ENCODE results near the gene TOMM40L.
"Not testable (repeated sequence)": the region's sequence is repeated elsewhere in the genome, so short reads cannot be mapped to it uniquely, and the experiment has no call there.

The TOMM40L gene

DNA sequence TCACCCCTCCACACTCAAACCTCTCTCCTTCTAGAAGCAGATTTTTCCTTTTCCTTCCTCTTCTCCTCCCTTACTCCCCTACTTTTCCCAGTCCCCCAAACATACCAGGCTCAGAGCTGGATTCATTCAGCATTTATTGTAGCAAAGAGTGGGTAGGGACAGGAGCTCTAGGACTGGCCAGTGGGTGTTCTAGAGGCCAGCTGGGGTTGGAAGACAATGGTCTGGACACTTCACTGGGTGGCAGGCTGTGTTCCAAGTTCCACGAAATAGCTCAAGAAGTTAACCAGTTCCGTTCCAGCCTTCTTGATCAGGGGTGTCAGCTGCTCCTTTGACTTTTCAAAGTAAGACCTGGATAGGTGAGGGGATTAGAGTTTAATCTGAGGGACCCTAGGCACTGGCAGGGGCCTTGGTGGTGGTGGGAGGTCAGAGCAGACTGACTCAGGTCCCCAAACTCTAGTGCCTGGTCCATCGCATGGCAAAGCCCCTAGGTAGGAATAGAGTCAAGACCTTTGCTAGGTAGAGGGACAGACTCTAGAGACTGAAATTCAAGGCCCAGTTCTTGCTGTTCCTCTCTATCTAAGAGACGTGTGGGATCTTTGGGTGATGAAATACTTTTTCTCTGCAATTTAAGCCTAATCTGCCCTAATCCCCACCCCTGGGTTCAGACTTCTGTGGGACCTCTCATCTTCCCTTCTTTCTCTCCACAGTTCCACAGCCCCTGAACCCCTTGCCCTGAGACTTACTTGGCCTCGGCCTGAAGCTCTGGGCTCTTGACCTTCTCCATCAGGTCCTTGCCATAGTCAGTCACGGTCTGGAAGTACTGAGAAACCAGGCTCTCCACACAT, 3.5 kb upstream of the TOMM40L start:
- DNase-seq (ENCODE audit: low read depth) = no peak

DNA sequence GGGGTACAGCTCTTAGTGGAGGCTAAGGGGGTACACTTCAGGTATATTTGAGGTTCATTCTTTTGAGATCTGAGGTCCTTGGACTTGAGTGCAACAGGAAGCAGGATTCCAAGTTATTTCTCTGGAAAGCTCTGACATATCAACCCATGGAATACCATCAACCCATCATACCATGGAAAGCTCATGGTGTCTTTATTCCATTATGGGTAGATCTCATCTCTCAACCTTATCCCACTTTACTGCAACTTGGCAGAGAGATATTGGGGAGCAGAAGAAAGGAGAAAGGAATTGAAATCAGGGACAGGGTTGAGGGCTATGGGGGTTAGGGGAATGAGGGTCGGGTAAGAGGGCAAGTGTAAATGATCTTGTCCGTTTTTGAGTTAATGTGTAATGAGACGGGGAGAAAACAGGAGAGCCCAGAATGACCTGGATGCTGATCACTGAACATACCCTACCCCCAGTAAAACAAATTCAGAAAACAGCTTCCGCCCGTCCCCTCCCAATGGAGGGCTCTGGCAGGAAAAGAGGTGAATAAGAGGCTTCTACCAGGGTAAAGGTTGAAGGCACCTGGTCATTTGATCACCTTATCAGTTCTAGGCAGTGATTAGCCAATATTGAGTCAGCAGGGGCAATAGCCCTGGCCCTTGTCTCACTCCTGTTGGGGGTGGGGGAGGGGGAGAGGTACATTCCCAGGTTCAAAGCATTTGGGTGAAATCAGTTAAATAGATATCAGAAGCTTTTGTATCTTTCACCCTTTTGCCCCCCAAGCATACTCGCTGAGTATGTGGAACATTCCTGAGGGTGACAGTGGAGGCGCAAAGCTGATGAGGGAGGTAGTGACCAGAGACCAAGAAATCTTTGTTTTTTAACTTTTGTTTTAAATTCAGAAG, 1.8 kb upstream of the TOMM40L start:
- DNase-seq (ENCODE audit: low read depth) = no peak

DNA sequence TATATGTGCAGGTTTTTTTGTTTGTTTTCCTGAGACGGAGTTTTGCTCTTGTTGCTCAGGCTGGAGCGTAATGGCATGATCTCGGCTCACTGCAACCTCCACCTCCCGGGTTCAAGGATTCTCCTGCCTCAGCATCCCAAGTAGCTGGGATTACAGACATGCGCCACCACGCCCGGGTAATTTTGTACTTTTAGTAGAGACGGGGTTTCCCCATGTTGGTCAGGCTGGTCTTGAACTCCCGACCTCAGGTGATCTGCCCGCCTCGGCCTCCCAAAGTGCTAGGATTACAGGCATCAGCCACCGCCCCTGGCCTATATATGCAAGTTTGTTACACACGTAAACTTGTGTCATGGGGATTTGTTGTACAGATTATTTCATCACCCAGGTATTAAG, 1.2 kb upstream of the TOMM40L start:
- not testable (repeated sequence) for DNase-seq (ENCODE audit: low read depth)

DNA sequence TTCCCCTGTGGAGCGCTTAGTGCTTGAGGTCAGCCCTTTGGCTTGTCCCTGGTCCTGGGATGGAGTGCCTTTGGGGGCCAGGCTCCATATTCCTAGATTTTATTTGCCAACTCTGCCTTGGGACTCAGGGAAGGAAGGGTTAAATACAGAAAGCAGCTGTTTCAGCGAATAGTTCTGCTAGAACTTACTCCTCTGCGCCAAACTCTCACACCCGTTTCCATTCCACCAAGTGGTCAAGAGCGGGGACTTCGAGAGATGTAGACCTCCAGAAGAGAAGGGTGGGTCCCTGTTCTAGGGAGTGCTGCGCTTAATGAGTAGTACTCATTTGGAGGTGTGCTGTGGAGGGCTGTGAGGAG, 704 bp upstream of the TOMM40L start:
- DNase-seq (ENCODE audit: low read depth) = no peak

DNA sequence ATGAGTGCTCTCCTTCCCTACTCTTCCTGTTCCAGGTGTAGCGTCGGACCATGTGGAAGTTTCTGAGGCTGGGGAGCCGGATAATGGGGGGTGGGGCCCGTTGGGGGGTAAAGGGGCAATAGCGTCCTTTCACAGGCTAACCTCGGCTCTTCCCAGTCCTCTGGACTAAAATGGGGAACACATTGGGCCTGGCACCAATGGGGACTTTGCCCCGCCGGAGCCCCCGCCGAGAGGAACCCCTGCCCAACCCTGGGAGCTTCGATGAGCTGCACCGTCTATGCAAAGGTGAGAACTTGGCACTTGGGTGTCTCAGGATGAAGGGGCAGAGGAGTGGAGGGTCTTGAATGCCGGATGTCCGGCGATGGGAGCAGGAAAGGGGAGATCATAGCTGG, 456 bp downstream of the TOMM40L start:
- DNase-seq (ENCODE audit: low read depth) = no peak

DNA sequence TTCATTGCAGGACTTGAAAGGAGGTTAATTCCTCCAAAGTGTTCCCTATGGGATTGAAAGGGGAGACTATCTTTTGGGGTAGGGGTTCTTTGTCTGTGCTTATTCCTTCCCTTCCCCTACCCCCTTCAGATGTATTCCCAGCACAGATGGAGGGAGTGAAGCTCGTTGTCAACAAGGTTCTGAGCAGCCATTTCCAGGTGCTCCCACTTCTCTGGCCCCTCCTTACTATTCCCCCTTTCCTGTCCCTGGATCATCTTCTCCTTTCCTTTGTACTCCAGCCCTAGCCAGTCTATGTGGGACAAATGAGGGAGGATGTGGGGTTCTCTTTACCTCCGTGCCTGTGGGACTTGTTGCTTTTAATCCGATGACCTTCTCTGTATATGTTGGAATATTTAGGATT, 899 bp downstream of the TOMM40L start:
- no peak for DNase-seq (ENCODE audit: low read depth)

DNA sequence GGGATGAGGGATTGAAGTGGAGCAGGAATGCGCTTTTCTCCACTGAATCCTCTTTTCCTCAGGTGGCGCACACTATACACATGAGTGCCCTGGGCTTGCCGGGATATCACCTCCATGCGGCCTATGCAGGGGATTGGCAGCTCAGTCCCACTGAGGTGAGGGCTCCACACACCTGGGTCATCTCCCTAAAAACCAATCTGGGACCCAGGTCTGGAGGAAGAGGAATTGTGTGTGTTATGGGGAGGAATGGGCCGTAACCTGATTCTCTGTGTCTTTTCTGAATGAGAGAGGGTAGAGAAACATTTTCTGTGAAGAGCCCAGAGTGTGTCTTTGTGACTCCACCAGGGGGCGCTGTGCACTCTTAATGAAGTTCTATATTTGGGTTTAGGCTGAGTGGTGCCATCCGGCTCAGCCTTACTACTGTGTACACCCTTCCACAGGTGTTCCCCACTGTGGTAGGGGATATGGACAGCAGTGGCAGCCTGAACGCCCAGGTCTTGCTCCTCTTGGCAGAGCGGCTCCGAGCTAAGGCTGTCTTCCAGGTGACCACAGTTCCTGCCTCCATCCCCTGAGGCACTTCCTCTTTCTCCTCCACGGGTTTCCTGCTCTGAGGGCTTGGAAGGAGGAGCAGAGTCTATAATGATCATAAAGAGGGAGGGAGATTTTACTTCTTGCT, 1.5 kb downstream of the TOMM40L start:
- no peak for DNase-seq (ENCODE audit: low read depth)

DNA sequence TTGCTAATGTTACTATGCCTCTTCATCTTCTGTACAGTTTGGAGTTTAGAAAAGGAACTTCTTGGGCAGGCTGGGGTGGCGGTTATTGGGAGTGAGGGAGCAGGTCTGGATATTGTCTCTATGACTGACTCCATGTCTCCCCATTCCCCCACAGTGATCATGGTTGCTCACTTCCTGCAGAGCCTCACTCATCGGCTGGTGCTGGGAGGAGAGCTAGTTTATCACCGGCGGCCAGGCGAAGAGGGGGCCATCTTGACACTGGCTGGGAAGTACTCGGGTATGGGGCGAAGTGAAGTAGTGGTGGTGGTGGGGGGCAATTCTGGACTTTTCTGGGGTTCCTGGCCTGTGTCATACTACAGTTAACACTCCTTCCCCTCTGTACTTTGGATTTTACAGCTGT, 2.2 kb downstream of the TOMM40L start:
- no peak for DNase-seq (ENCODE audit: low read depth)

DNA sequence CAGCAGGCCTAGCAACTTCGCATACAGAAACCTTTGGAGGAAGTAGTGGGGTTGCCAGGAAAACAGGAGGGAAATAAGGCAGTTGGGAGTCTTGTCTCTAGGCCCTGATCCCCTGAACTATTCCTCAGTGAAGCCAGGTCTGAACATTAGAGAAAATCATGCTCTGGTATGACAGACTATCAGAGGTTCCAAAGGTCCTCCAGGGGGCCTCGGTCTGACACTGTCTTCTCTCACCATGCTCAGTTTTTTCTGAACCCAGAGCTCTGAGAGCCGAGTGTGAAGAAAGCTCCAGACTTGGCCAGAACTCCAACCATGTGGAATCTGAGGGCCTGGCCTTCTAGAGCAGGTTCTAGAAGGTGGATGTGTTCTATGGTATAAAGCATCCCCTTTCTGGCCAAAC, 4.0 kb downstream of the TOMM40L start:
- no peak for DNase-seq (ENCODE audit: low read depth)

DNA sequence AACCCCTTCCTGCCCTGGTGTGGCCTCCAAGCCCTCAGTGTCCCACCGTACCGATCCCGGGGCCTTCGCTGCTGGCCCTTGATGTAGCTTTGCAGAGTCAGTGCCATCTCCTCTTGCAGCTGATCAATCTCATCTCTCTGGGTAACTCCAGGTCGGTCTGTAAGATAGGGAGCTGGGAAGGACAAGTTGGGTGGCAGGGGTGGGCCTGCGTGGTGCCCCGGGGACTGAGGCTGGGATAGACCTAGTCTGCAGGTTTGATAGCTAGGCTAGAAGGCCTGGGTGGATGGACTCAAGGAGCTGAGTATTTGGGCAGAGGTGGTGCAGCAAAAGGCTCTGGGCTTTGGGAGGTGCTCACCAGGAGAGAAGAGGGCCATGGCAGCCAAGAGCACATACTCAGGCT, 4.9 kb downstream of the TOMM40L start:
- DNase-seq (ENCODE audit: low read depth) = no peak

DNA sequence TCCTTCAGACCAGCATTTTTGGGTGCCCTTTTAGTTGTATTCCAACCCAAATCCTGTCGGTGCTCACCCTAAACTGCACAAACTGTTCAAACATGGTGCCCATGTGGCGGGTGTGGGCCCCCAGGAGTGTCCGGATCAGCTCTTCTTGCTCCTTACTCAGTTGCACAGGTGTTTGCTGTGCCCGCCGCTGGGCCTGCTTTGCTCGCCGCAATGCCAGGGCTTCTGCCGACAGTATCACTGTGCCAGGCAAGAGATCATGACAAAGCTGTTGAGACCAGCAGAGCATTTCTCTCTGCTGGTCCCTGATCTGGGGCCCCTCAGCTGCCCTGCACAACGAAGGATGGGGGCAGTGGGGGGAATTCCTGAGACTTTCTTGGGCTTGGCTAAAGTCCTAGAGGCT, 7.2 kb downstream of the TOMM40L start:
- no peak for DNase-seq (ENCODE audit: low read depth)

DNA sequence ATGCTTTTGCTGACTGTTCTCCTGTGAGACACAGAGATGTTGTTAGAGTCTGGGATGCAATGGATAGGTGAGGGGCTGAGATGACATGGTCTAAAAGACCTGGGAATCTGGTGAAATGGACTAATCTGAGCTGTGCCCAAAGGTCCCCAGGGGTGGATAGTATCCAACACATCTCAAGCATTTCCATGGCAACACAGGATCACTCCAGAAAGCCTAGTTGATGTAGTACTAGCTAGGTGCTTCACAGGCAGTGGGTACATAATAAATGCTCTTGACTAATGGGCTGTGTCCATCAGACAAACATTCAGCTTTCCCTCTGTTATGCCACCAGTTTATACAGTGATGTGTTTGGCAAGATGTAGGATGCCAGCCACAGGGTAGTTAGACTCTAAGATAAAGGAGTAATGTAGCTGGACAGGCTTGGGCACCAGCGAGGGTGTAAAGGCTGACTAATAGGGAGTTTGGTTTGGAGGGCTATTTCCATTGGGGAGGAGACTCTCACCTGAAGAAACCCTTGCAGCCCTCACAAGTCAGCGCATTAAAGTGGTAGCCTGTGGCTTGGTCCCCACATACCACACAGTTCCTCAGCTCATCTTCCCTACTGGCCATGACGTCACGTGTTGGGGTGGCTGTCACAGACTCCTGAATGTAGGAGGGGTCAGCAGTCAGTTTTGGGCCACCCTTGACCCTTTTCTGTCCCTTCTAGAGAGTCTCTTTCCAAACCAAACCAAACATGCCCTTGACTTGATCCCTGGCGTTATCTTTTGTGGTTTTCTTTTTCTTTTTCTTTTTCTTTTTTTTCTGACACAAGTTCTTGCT, 10.3 kb downstream of the TOMM40L start:
- no peak for DNase-seq (ENCODE audit: low read depth)

DNA sequence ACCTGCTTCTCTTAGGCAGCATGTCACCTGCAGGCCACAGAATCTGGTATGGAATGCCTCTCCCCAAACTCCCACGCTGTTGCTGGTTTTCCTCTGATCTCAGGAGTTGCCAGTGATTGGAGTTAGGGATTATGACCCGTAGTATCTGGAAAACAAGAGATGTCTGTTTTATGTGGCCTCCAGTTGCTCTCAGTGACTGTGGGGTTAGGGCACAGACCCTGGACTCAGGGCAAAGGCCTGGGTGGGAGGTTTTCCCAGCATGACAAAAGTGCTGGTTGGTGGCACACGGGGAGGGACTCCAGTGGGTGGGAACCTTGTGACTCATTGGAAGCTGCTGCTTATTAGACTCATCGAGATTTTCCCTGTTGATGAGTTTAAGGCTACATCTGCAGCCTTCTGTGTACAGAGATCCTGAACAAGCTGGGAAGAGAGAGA, 12.2 kb downstream of the TOMM40L start, which contains the start of gene NR1I3:
NR1I3 (minus strand) TSS at position 165 of the 435 bp plus-strand sequence. CDS start 1,638 bp downstream, outside the sequence.
- no peak for DNase-seq (ENCODE audit: low read depth)

DNA sequence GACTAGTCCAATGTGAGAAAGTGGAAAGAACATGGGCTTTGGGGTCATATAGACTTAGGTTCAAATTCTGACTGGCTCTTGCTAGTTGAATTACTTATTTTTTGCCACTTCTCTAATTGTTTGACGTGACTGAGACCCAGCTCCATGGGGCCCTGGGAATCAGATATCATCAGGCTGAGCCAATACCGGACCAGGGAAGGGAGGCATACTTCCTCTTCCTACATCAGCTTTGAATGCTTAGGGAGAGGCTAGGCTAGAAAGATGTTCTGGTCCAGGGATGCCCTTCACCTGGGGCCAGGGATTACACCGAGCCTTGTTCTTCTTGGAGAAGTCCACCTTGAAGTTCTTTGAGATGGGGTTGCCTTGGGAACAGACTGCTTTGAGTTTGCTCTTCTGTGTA, 15.8 kb downstream of the TOMM40L start:
- no peak for DNase-seq (ENCODE audit: low read depth)

DNA sequence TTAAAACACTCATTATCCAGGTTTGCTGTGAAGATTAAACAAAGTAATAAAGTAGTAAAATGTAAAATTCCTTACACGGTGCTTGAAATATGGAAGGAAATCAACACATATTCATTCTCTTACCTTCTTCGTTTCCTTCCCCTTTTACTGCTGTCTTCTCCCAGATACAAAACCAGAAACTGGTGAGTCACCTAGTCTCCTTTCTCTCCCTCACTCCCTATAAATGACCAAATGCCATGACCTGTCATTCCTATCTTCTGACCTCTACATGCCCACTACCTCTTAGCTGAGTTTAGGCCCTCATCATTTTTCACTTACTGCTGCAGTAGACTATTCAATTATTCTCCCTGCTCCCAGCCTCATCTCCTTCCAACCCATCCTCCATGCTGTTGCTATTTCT, 16.5 kb downstream of the TOMM40L start:
- DNase-seq (ENCODE audit: low read depth) = no peak

DNA sequence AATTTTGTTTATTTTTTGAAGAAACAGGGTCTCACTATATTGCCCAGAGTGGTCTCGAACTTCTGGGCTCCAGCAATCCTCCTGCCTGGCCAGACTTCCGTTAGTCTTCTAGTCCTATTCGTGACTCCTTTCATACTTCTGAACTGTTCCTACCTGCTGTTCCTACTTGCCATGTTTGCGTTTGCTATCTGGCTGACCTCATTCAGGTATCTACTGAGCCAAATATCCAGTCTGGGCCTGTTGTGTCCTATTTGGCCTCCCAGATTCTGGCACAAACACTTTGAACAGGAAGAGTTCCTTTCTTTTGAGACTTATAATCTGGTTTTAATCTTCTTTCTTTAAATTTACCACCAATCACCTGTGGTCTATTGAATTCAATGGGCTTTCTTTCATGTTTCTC, 19.0 kb downstream of the TOMM40L start:
- no peak for DNase-seq (ENCODE audit: low read depth)

DNA sequence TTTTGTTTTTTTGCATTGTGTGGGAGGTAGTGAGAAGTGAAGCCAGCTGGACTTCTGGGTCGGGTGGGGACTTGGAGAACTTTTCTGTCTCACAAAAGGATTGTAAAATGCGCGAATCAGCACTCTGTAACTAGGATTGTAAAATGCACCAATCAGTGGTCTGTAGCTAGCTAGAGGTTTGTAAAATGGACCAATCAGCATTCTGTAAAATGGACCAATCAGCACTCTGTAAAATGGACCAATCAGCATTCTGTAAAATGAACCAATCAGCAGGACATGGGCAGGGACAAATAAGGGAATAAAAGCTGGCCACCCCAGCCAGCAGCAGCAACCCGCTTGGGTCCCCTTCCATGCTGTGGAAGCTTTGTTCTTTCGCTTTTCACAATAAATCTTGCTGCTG, 24.2 kb downstream of the TOMM40L start:
- DNase-seq (ENCODE audit: low read depth) = not testable (repeated sequence)

DNA sequence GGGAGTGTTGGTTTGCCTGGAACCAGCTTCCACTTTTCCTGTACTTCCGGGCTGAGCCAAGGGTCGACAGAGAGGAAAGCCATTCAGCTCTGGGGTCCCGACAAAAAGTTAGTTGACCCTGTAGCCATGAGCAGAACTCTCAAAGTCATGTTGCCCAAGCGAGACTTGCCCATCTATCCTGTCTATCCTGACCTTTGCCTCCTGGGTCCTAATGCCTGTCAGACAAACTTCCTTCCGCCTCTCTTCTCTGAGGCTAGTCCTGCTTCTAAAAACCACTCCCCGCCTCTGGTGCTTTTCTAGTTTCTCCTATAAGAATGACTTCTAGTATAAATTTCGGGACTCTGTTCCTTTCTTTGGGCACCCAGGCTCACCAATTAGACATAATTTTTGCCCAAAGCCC, 25.0 kb downstream of the TOMM40L start:
- DNase-seq (ENCODE audit: low read depth) = no peak

DNA sequence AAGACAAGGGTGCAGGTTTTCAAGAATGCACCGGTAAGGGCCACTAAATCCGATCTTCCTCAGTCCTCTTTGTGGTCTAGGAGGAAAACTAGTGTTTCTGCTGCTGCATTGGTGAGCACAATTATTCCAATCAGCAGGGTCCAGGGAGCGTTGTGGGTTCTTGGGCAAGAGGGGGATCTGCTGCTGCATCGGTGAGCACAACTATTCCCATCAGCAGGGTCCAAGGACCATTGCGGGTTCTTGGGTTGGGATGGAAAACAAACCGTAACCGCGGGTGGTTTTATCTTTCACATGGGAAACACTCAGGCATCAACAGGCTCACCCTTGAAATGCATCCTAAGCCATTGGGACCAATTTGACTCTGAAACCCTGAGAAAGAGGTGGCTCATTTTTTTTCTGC, 25.7 kb downstream of the TOMM40L start:
- DNase-seq (ENCODE audit: low read depth) = no peak

DNA sequence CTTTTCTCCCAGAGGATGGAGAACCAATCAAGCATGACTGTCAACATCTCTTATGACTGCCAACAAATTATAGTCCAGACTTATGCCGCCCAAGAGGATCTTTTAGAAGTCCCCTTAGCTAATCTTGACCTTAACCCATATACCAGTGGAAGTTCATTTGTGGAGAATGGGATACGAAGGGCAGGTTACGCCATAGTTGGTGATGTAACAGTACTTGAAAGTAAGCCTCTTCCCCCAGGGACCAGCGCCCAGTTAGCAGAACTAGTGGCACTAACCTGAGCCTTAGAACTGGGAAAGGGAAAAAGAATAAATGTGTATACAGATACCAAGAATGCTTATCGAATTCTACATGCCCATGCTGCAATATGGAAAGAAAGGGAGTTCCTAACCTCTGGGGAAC, 29.4 kb downstream of the TOMM40L start:
- not testable (repeated sequence) for DNase-seq (ENCODE audit: low read depth)

DNA sequence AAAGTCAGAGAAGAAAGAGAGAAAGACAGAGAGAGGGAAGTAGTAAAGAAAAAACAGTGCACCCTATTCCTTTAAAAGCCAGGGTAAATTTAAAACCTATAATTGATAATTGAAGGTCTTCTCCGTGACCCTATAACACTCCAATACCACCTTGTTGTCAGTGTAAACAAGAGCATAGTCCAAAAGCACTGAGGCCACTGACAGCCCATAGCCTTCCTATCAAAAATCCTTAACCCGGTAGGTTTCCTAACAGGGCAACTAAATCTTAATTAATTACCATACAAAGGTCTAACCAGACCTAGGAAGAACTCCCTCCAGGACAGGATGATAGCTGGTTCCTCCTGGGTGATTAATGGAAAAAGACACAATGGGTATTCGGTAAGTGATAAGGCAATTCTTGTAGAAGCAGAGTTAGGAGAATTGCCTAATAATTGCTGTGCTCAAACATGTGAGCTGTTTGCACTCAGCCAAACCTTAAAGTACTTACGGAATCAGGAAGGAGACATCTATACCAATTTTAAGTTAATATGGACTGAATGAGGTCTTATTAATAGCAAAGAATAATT, 30.2 kb downstream of the TOMM40L start:
- not testable (repeated sequence) for DNase-seq (ENCODE audit: low read depth)

Data from GM04503 (cell line).